ENCODE measurements around the gene PHOSPHO2.
"Not testable (repeated sequence)": the region's sequence is repeated elsewhere in the genome, so short reads cannot be mapped to it uniquely, and the experiment has no call there.

The PHOSPHO2 gene

GRCh38 chr2:169684135-169684565 is 10.1 kb upstream of the PHOSPHO2 start:
- no peak for DNase-seq (ENCODE audit: low read depth)

GRCh38 chr2:169684712-169685111 is 9.6 kb upstream of the PHOSPHO2 start:
- not testable (repeated sequence) for DNase-seq (ENCODE audit: low read depth)

GRCh38 chr2:169686825-169687224 is 7.4 kb upstream of the PHOSPHO2 start:
- DNase-seq (ENCODE audit: low read depth) = not testable (repeated sequence)

- not testable (repeated sequence) for DNase-seq (ENCODE audit: low read depth)
Measured at GRCh38 chr2:169687943-169688342, 6.3 kb upstream of the PHOSPHO2 start.

GRCh38 chr2:169690958-169691357 is 3.3 kb upstream of the PHOSPHO2 start:
- no peak for DNase-seq (ENCODE audit: low read depth)

- DNase-seq (ENCODE audit: low read depth) = no peak
Measured at GRCh38 chr2:169692718-169693117, 1.6 kb upstream of the PHOSPHO2 start.

- DNase-seq (ENCODE audit: low read depth) = no peak
Measured at GRCh38 chr2:169693360-169693759, 909 bp upstream of the PHOSPHO2 start.

- DNase-seq (ENCODE audit: low read depth) = no peak
Measured at GRCh38 chr2:169694894-169695260, 608 bp downstream of the PHOSPHO2 start.

GRCh38 chr2:169696381-169696780 is 2.1 kb downstream of the PHOSPHO2 start:
- DNase-seq (ENCODE audit: low read depth) = no peak

GRCh38 chr2:169699173-169699572 is 4.9 kb downstream of the PHOSPHO2 start:
- not testable (repeated sequence) for DNase-seq (ENCODE audit: low read depth)

- DNase-seq (ENCODE audit: low read depth) = no peak
Measured at GRCh38 chr2:169702996-169703395, 8.7 kb downstream of the PHOSPHO2 start.

- DNase-seq (ENCODE audit: low read depth) = no peak
Measured at GRCh38 chr2:169704160-169704708, 10.0 kb downstream of the PHOSPHO2 start.

GRCh38 chr2:169705927-169706326 is 11.7 kb downstream of the PHOSPHO2 start:
- no peak for DNase-seq (ENCODE audit: low read depth)

- no peak for DNase-seq (ENCODE audit: low read depth)
Measured at GRCh38 chr2:169707626-169708025, 13.4 kb downstream of the PHOSPHO2 start.

- no peak for DNase-seq (ENCODE audit: low read depth)
Measured at GRCh38 chr2:169709331-169709730, 15.1 kb downstream of the PHOSPHO2 start.

- no peak for DNase-seq (ENCODE audit: low read depth)
Measured at GRCh38 chr2:169709981-169710380, 15.7 kb downstream of the PHOSPHO2 start.

GRCh38 chr2:169711751-169712509 is 17.7 kb downstream of the PHOSPHO2 start:
- DNase-seq (ENCODE audit: low read depth) = no peak

- DNase-seq (ENCODE audit: low read depth) = no peak
Measured at GRCh38 chr2:169712791-169713227, 18.5 kb downstream of the PHOSPHO2 start.

GRCh38 chr2:169713331-169713730 is 19.1 kb downstream of the PHOSPHO2 start:
- DNase-seq (ENCODE audit: low read depth) = no peak

GRCh38 chr2:169714699-169715098 is 20.4 kb downstream of the PHOSPHO2 start:
- peak; percentile 66 for DNase-seq (ENCODE audit: low read depth)

GRCh38 chr2:169715379-169716237 is 21.3 kb downstream of the PHOSPHO2 start:
- DNase-seq (ENCODE audit: low read depth) = peak; percentile 11

GRCh38 chr2:169716238-169716886 is 22.1 kb downstream of the PHOSPHO2 start:
- peak; percentile 63 for DNase-seq (ENCODE audit: low read depth)
